Vagina (tissue), 2 donors: ENCODE results near the gene RYR2.

Source experiments
- POLR2A ChIP-seq, 2 donors: fragments of 450-650 bp; IDR thresholded peaks; one replicate each; pipeline ENCODE4 v1.6.1; 2017; ENCODE audit warnings: antibody characterized with exemption in 2 of 2, mild to moderate bottlenecking in 2 of 2, moderate library complexity in 2 of 2
- POLR2AphosphoS5 ChIP-seq, 2 donors: sonication (generic); formaldehyde crosslinking; IDR thresholded peaks; one replicate each; pipeline ENCODE4 v1.9.0; 2017; ENCODE audit warnings: antibody characterized with exemption in 2 of 2, mild to moderate bottlenecking in 2 of 2, low read depth in 1 of 2; ENCODE audit not compliant: insufficient read depth in 1 of 2
- TF ChIP-seq, protein P1 (sequence below), 3 experiments: fragments of 450-650 bp in 2 of 3; fragments of 200-600 bp in 1 of 3; sonication (generic) in 1 of 3; IDR thresholded peaks; one replicate each; pipeline ENCODE4 v1.5.1; 2017 to 2019; ENCODE audit warnings: antibody characterized with exemption in 3 of 3, mild to moderate bottlenecking in 2 of 3, moderate library complexity in 2 of 3

DNA sequence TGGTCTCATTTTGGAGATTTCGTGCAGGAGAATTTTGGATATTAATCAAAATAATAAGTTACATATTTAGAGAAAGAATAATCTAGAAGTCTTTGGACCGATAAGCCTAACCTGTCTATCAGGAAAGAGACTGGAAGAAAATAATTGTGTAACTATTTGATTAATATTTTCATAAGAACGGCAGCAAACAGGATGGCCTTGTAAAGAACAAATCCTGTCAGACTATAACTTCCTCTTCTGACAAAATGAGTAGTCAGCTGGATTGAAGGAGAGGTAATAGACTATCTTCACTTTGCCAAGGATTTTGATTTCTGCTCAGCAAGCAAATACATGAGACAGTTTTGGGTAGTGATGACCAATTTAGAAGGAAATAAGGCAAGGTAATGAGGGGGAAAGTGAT is 12.7 kb upstream of the RYR2 start:
- TF ChIP-seq, protein P1, sequence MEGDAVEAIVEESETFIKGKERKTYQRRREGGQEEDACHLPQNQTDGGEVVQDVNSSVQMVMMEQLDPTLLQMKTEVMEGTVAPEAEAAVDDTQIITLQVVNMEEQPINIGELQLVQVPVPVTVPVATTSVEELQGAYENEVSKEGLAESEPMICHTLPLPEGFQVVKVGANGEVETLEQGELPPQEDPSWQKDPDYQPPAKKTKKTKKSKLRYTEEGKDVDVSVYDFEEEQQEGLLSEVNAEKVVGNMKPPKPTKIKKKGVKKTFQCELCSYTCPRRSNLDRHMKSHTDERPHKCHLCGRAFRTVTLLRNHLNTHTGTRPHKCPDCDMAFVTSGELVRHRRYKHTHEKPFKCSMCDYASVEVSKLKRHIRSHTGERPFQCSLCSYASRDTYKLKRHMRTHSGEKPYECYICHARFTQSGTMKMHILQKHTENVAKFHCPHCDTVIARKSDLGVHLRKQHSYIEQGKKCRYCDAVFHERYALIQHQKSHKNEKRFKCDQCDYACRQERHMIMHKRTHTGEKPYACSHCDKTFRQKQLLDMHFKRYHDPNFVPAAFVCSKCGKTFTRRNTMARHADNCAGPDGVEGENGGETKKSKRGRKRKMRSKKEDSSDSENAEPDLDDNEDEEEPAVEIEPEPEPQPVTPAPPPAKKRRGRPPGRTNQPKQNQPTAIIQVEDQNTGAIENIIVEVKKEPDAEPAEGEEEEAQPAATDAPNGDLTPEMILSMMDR (IDR thresholded peaks at IDR 0.05): no peak
- no peak for TF ChIP-seq POLR2A (IDR thresholded peaks at IDR 0.05)
- TF ChIP-seq POLR2AphosphoS5 (IDR thresholded peaks at IDR 0.05; ENCODE audit: insufficient read depth in 1 of 2, low read depth in 1 of 2): no peak
